Activated effector memory CD4-positive, alpha-beta T cell treated with anti-CD3 and anti-CD28 coated beads, Interleukin-2, amount 50 U/mL, for 16 hours (primary cell): ENCODE measurements around the gene ZNF423.

Experiments used
- DNase-seq: peaks from one replicate; pipeline ENCODE4 v3.0.0-alpha.2; 2020

Gene ZNF423

DNA sequence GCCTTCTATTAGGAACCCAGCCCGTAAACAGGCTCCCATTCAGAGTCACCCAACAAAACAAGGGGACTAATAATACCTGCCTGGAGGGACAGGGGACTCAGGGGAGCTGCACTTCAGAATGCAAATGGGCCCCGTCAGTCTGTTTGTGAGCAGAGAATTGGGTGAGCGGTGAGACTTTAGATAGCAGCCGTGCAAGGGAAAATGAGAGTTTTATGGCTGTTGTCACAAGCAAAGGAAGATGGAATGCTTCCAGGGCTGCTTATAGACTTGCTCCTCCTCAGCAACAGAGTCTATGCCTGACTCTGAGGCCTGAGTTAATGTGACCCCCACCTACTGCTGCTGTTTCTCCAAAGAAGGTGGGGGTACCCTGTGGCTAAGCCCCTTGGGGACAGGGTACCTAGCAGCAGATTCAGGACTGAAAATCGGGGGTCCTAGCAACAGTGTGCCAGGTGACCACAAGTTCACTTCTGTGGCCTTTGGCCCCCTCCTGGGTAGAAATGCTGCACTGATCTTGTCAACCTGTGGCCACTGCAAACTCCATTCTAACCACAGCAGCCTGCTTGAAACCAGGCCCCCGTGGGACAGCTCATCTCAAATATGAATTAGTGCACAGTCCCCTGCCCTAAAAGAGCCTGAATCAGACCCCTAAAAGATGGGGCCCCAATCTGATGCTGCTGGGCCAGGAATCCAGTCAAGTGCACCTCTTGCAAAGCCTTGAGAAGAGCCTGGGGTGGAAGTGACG, 355.9 kb downstream of the ZNF423 start:
- DNase-seq, result no peak

DNA sequence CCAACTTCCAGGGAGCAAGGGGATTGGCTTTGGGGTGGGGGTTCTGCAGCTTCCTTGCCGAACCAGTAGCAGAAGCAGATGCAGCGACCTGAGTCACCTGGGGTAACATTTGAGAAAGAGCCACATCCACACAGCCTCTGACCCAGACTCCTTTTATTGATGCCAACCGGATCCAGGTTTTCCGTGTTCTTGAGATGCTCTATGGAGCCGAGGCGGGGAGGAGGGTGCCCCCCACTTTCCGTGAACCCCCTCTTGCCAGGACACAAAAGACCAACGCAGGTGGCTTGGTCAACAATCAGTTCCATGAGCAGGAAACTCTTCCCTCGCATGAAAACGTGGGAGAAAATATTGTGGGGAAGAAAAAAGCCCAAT, 356.5 kb downstream of the ZNF423 start:
- DNase-seq, result no peak

- DNase-seq, result peak; percentile 43
These were observed 357.1 kb downstream of the ZNF423 start for GRCh38 chr16:49498666-49499413.

DNA sequence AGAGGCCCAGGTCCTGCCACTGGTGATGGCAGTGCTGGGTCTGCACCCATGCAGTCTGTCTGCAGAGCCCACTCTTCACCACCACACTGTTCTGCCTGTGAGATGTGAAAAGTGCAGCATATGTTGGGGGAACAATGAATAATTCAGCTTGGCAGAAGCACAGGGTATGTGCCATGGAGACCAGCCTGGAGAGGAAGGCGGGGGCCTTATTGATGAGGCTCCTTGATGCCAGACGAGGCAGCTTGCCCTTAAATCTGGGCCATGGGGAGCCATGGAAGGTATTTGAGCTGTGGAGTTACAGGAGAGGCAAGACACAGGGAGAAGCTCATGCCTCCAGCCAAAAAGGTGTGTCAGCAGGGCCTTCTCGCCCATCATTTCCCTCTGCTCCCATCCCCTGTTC, 357.6 kb downstream of the ZNF423 start:
- no peak for DNase-seq

GRCh38 chr16:49497466-49497865, 358.4 kb downstream of the ZNF423 start:
- peak; percentile 33 for DNase-seq

- DNase-seq, result no peak
These were observed 359.3 kb downstream of the ZNF423 start for GRCh38 chr16:49496656-49497055.

DNA sequence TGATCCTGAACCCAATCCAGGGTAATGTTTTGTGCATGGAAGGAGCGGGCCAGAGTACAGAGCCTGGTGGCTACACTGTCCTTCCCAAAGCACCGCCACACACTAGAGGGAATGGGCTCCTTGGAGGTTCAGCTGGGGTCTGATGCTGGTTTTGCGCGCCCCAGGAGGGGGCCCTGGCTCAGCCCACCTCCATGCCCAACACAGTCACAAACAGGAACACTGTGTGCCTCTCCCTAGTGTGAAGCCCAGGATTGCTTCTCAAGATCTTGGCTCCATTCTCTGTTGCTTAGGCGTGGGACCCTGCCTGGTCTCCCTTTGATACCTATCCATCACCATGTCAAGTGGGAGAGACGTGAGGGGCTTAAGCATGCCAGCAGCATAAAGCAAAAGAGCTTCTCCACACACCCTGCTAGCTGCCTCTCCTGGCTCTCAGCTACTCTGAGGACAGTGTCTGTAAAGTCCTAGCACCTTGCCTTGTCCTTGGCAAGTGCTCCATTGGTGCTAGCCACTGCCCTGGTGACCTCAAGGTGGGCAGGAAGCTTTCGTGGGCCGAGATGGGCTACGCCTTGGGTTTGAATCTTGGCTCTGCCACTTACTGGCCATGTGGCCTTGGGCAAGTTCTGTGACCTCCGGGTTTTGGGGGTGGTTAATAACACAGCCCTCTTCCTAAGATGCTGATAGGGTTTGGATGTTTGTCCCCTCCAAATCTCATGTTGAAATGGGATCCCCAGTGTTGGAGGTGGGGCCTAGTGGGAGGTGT, 360.1 kb downstream of the ZNF423 start:
- peak; percentile 36 for DNase-seq

GRCh38 chr16:49494891-49495566, 360.9 kb downstream of the ZNF423 start:
- DNase-seq, result peak; percentile 38

DNA sequence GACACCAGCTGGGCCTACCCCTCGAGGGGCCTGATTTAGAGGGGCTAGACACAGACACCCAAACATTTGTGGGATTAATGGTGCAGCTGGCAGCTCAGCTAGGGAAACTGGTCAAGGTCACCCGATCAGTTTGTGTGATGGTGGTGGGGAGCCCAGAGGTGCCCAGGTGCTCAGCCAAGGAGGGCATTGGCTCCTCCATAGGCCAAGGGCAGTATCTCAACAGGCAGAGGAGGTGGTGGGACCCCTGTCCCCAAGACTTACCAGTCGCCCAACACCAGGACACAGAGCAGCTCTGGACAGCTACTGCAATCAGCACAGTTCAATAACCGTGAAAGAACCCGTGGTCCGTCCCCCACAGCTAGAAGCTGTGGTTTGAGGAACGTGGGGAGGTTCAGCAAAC, 361.4 kb downstream of the ZNF423 start:
- peak; percentile 41 for DNase-seq

- peak; percentile 39 for DNase-seq
These were observed 362.1 kb downstream of the ZNF423 start for GRCh38 chr16:49493836-49494235.

- peak; percentile 42 for DNase-seq
These were observed 362.9 kb downstream of the ZNF423 start for GRCh38 chr16:49492896-49493626.

DNA sequence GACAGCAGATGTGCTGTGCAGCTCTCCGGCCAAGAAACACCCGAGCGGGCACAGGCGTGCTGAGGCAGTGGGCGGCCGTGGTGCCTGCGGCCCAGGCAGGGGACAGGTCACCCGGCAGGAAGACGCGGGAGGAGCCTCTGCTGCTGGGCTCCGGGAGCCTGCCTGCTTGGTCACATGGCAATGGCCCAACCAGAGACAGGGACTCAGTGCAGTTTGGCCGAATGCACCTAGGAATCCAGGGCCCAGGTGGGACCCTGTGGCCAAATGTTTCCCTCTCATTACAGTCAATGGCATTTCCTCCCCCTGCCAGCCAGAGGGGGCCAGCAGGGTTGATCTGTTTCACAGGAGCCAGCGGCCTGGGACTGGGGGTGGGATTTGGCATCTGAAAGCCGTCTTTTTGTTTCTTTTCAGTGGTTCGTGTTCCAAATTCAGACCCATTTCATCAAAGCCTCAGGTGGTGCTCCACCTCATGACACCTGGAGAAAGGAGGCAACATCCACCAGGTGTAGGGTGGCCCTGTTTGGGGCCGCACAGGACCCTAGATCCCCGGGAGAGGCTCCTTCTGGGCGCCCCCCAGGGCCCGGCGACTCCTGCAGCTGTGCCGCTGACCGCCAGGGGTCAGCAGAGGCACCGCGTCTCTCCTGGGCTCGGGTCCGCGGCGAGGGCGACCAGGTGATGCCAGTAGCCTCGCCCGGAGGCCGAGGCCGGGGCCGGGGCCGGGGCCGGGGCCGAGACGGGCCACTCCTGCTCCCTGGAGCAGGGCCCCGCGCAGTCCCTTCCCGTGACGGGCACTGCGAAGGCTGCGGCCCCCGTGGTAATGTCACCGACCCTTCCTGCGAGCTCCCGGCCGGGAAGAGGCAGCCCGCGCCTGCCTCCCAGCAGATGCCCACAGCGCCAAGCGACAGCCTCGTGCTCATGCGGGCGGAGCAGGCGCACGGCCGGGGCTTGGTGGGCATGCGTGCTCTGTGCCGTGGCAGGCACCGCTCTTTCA, 363.8 kb downstream of the ZNF423 start:
- peak; percentile 67 for DNase-seq

DNA sequence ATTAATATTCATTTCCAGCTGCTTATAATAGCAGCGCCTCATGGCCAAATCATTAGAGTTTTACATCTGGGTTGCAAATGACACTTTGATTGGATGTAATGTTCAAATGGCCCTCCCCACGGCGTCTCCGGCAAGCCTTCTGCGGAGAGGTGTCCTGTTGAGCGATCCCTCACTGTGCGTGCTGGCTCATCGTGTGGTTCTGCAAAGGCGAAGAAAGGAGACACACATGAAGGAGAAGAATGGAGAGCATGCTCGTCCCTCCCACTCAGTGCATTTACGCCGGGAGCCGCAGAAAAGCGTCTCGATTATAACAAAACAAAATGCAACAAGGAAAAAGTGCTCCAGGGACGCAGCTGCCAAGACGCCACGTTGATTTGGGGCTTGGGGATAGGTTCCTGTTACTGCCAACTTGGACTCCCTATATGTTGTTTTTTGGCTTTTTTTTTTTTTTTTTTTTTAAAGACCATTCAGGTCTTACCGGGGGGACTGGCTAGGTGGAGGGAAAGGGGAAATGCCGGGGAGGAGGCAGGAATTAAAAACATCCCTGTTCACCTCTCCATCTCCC, 364.7 kb downstream of the ZNF423 start:
- peak; percentile 42 for DNase-seq

DNA sequence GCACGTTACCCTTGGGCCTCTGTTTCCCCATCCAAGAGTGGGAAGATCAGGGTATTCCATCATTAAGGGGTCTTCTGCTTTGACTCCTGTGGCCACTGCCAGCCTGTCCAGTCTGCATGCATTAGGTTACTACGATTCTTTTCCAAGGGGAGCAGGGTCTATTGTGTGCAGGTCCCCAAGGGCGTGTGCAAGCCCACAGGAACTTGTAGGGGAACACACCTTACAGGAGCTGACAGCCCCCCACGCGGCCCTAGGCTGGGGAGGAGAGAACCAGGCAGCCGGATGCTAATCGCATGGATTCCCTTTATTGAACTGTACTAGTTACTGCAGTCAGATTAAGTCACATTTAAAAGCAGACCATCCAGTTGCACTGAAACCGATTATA, 365.6 kb downstream of the ZNF423 start:
- DNase-seq, result no peak

DNA sequence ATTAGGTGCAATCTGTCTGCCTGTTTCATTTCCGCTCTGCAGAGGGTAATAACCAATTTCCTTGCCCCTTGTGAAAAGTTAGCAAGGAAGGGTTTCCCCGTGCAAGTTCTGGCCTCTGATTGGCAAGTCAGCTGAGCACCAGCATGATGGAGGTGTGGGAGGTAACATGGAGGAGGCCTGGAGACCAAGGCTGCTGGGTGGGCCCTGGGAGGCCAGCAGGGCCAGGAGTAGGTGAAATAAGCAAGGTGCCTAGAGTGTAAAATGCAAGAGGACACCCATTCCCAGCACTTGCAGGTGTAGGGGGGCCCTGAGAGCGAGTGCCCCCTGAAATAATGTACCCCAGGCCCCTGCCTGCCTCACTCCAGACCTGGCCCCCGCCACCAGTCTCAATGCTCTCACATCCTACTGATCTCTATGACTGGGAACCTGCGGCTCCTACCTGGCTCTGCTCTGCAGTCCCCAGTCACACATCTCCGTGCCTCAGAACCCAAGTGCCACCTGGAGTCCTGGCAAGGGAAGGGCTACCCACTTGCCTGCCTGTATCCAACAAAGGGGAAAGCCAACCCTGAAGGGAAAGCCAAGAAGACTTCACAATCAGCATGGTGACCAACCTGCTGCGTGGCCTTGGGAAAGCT, 366.1 kb downstream of the ZNF423 start:
- DNase-seq, result peak; percentile 53

DNA sequence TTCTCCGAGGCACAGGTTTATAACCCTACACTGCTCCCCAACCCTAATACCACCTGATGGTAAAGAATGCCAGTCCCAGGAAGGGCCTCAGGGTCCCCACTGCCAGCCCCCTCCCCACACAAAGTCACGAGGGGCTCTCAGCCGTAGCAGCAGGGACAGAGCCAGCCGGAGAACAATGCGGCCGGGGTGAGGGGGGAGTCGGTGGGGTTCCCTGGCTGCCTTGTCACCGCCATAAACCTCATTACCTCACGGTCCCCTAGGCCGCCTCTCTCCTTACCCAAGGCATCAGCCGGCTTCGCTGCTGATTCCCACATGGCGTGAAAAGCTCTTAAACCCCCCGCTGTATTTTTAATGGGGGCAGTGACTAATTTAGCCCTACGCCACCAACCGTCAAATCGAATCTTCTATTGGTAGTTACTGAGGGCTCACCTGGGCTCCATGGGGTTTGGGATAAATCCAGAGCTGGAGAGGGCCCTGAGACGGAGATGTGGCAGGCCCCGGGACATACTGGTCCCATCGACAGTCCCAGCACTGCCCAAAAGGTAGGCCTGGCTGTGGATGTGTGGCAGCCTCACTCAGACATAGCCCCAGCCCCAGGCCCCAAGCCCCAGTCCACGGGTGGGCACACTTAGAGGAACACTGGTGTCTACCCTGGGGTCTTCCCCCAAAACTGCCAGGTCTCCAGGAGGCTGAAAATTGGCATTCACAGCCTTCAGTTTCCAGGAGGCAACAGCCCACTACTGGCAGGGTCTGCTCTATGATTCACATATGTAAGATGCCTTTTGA, 367.0 kb downstream of the ZNF423 start:
- DNase-seq, result peak; percentile 41

GRCh38 chr16:49488336-49488735, 367.6 kb downstream of the ZNF423 start:
- DNase-seq, result peak; percentile 41

- peak; percentile 42 for DNase-seq
These were observed 368.2 kb downstream of the ZNF423 start for GRCh38 chr16:49487746-49488145.

DNA sequence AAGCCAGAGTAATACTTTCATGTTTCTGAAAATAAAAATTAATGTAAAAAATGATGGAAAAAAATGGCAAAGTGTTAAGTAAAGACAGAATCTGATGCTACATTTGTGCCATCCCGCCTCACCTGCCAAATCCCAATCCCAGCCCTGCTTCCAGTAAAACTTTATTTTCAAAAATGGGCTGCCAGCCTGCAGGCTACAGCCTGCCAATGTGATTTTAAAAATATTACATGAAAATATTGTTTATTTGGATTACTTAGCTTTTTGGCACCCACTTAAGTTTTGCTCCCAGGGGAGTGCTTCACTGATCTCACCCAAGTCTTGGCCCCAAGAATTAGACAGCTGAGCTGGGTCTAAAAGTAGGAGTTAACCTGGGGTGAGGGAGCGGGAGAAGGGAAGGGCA, 369.5 kb downstream of the ZNF423 start:
- no peak for DNase-seq
